Measurements from ENCODE around the gene GBGT1.

GBGT1 gene

DNA sequence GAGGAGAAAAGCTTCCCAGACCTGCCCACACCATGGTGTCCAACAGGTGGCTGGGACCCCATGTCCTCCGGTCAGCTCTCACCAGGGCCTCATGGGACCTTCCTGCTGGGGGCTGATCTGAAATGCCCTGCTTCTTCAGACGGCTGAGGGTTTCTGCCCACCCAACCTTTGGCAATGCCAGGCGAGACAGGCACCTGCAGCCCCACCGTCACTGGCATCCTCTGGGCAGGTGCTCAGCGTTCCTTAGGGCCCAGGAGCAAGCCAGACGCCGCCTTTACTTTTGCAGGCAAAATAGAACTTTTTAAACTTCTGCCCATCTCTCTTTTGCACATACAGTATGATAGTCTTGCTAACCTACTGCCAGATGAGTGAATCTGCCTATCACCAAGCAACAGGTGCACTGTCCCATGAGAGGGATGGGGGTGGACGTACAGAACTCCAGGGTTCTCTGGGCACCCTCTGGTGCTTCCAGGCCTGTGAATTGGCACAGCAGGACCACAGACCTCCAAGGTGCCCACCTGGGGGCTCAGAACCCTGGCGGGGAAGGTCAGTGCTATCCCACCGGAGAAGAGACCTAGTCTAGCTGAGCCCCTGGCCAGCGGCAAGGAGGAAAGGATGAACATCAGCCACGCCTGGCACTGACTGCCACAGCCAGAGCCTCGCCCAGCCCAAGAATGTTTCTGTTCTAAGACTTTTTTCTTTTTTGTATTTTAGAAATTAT is 37.9 kb upstream of the GBGT1 start:
- DNase-seq (ENCODE audit: insufficient read length, low spot score) = no peak
- TF ChIP-seq, protein P1, sequence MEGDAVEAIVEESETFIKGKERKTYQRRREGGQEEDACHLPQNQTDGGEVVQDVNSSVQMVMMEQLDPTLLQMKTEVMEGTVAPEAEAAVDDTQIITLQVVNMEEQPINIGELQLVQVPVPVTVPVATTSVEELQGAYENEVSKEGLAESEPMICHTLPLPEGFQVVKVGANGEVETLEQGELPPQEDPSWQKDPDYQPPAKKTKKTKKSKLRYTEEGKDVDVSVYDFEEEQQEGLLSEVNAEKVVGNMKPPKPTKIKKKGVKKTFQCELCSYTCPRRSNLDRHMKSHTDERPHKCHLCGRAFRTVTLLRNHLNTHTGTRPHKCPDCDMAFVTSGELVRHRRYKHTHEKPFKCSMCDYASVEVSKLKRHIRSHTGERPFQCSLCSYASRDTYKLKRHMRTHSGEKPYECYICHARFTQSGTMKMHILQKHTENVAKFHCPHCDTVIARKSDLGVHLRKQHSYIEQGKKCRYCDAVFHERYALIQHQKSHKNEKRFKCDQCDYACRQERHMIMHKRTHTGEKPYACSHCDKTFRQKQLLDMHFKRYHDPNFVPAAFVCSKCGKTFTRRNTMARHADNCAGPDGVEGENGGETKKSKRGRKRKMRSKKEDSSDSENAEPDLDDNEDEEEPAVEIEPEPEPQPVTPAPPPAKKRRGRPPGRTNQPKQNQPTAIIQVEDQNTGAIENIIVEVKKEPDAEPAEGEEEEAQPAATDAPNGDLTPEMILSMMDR (IDR thresholded peaks at IDR 0.05; ENCODE audit: insufficient read depth, missing control alignments) = no peak
- FAIRE-seq = no peak

DNA sequence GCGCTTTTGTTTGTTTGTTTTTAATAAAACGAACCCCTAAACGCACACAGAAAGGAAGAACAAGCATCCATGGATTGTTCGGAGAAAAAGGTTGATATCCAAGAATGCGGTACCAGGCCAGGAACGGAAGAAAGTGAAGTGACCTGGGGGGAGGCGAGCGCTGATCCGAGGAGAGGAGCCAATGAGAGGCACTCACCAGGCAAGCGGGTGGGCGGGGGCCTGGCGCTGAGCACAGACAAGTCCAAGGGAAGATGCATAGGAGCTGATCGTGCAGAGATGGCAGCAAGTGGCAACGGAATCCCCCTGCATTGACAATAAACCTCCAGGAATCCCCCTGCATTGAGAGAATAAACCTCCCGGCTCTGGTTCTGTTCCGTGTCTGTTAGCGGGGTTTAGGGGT is 36.9 kb upstream of the GBGT1 start:
- no peak for DNase-seq (ENCODE audit: insufficient read length, low spot score)
- no peak for FAIRE-seq
- TF ChIP-seq, protein P1 (IDR thresholded peaks at IDR 0.05; ENCODE audit: insufficient read depth, missing control alignments) = no peak

GRCh38 chr9:133199648-133200321 is 36.1 kb upstream of the GBGT1 start:
- no peak for FAIRE-seq
- DNase-seq (ENCODE audit: insufficient read length, low spot score) = no peak
- TF ChIP-seq, protein P1 (IDR thresholded peaks at IDR 0.05; ENCODE audit: insufficient read depth, missing control alignments) = no peak

GRCh38 chr9:133195029-133195428 is 31.3 kb upstream of the GBGT1 start:
- DNase-seq (ENCODE audit: insufficient read length, low spot score) (no peak), FAIRE-seq (no peak)
- TF ChIP-seq, protein P1 (IDR thresholded peaks at IDR 0.05; ENCODE audit: insufficient read depth, missing control alignments) = no peak

DNA sequence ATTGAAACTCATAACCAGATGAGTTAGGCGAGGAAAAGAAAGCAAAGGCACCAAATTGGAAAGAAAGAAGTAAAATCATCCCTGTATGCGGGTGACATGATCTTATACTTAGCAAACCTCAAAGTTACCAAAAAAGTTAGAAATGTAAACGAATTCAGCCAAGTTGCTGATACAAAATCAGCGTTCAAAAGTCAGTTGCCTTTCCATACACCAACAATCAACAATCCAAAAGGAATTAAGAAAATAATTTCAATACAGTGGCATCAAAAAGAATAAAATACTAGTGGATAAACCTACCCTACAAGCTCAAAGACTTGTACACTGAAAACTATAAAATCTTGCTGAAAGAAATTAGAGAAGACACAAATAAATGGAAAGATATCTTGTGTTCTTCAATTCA is 30.9 kb upstream of the GBGT1 start:
- TF ChIP-seq, protein P1 (IDR thresholded peaks at IDR 0.05; ENCODE audit: insufficient read depth, missing control alignments) = no peak
- DNase-seq (ENCODE audit: insufficient read length, low spot score) = no peak
- no peak for FAIRE-seq

- FAIRE-seq (no peak), DNase-seq (ENCODE audit: insufficient read length, low spot score) (no peak)
- TF ChIP-seq, protein P1 (IDR thresholded peaks at IDR 0.05; ENCODE audit: insufficient read depth, missing control alignments) = no peak
Measured at GRCh38 chr9:133191989-133192388, 28.3 kb upstream of the GBGT1 start.

DNA sequence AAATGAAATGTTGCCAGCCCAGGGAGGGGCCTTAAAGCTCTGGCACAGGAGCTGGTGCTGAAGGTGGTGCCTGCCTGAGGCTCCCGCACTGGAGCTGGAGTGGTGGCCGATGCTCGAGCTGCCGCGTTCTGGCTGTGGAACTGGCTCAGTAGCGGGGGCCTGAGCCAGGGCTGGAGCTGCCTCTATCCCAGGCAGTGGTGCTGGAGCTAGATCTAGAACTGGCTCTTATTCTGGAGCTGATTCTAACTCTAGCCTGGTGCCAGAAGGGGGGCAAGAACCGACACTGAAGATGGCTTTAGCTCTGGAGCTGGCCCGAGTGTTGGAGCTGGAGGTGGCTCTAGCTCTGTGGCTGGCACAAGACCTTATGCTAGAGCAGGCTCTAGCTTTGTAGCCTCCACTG is 26.1 kb upstream of the GBGT1 start:
- FAIRE-seq (no peak), DNase-seq (ENCODE audit: insufficient read length, low spot score) (no peak)
- TF ChIP-seq, protein P1 (IDR thresholded peaks at IDR 0.05; ENCODE audit: insufficient read depth, missing control alignments) = no peak
